ENCODE results near the gene PEX1. TPM values are rescaled to one million over a fixed set of nuclear protein-coding genes. Genes with fewer than 3 reads are reported as not detected.

PEX1 gene
- total and polyA plus RNA-seq, 2 of the 13 experiments (the other 11 are each of a cell fraction or from before 2014, with no cell fraction given): 16.6 to 22.4 TPM

DNA sequence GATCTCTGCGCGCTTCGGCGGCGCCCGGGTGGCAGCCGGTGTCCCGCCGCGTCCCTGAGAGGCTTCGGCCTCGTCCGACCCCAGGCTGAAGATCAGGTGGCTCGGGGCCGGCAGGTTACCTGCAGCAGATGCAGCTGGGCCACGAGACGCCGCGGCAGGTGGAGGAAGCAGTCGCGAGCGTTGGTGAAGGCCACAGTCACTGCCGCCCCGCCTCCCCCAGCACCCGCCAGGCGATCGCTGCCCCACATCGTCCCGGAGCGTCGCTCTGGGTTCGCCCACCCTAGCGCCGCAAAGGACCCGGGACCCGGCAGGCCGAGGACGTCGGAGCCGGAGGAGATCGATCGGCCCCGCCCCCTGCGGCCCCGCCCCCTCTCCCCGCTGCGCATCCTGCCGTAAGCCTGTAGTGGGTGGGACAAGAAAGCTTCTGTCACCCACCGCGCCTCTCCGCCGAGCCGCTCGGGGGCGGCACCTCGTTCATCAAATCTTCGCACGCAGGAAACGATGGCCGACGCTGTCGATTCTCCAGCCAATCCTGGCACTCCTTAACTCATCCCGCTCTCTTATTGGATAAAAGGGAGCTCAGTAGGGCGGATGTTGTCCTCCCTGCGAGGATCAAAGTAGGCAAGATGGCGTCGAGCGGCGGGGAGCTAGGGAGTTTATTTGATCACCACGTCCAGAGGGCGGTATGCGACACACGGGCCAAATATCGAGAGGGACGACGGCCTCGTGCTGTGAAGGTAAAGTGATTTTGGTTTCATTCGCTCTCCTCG lies at the start of gene PEX1, which contains the start of gene RBM48 (continued):
- peak; percentile 79 for TF ChIP-seq ZNF772 (CRISPR knock-in tag; IDR thresholded peaks at IDR 0.05)
- peak; percentile 79; the same call in 1 of the 2 replicates for TF ChIP-seq ZNF782 (CRISPR knock-in tag; IDR thresholded peaks at IDR 0.05; ENCODE audit: borderline replicate concordance)
- no peak for TF ChIP-seq ADNP (CRISPR knock-in tag; IDR thresholded peaks at IDR 0.05)
- TF ChIP-seq HNRNPLL (IDR thresholded peaks at IDR 0.05; ENCODE audit: low read depth, low read length, poor library complexity, severe bottlenecking): peak; percentile 47
- TF ChIP-seq, protein P1, sequence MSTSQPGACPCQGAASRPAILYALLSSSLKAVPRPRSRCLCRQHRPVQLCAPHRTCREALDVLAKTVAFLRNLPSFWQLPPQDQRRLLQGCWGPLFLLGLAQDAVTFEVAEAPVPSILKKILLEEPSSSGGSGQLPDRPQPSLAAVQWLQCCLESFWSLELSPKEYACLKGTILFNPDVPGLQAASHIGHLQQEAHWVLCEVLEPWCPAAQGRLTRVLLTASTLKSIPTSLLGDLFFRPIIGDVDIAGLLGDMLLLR (CRISPR knock-in tag; IDR thresholded peaks at IDR 0.05): no peak; the same call in 1 of the 2 replicates
- no peak for TF ChIP-seq ZNF83 (CRISPR knock-in tag; IDR thresholded peaks at IDR 0.05; ENCODE audit: borderline replicate concordance)
- TF ChIP-seq, protein P2, sequence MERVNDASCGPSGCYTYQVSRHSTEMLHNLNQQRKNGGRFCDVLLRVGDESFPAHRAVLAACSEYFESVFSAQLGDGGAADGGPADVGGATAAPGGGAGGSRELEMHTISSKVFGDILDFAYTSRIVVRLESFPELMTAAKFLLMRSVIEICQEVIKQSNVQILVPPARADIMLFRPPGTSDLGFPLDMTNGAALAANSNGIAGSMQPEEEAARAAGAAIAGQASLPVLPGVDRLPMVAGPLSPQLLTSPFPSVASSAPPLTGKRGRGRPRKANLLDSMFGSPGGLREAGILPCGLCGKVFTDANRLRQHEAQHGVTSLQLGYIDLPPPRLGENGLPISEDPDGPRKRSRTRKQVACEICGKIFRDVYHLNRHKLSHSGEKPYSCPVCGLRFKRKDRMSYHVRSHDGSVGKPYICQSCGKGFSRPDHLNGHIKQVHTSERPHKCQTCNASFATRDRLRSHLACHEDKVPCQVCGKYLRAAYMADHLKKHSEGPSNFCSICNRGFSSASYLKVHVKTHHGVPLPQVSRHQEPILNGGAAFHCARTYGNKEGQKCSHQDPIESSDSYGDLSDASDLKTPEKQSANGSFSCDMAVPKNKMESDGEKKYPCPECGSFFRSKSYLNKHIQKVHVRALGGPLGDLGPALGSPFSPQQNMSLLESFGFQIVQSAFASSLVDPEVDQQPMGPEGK (CRISPR knock-in tag; IDR thresholded peaks at IDR 0.05): peak; percentile 47
- TF ChIP-seq ZNF879 (CRISPR knock-in tag; IDR thresholded peaks at IDR 0.05): no peak
- peak; percentile 94 for TF ChIP-seq KMT2B (CRISPR knock-in tag; IDR thresholded peaks at IDR 0.05)
- TF ChIP-seq SOX13 (IDR thresholded peaks at IDR 0.05): no peak; the same call in 1 of the 2 replicates
- no peak for TF ChIP-seq SOX13 (CRISPR knock-in tag; conservative IDR thresholded peaks at IDR 0.05 in 1 of 2, IDR thresholded peaks at IDR 0.05 in 1 of 2)
- TF ChIP-seq HDAC1 (CRISPR knock-in tag; IDR thresholded peaks at IDR 0.05): peak; percentile 99
- no peak for TF ChIP-seq IRX3 (CRISPR knock-in tag; IDR thresholded peaks at IDR 0.05; ENCODE audit: borderline replicate concordance, low read depth)
- TF ChIP-seq ZNF468 (CRISPR knock-in tag; IDR thresholded peaks at IDR 0.05): no peak
- peak; percentile 40; the same call in 1 of the 2 replicates for TF ChIP-seq ZKSCAN1 (IDR thresholded peaks at IDR 0.05; ENCODE audit: low read length)
- TF ChIP-seq TGIF2 (CRISPR knock-in tag; IDR thresholded peaks at IDR 0.05): no peak; the same call in 1 of the 2 replicates
- TF ChIP-seq MZF1 (CRISPR knock-in tag; IDR thresholded peaks at IDR 0.05; ENCODE audit: borderline replicate concordance): no peak
- TF ChIP-seq NR2F2 (IDR thresholded peaks at IDR 0.05; ENCODE audit: borderline replicate concordance, low read depth): no peak; the same call in 1 of the 2 replicates
- peak; percentile 94 for TF ChIP-seq FOXK2 (IDR thresholded peaks at IDR 0.05)
- peak; percentile 44 for TF ChIP-seq FOSL2 (CRISPR knock-in tag; IDR thresholded peaks at IDR 0.05)
- TF ChIP-seq, protein P3, sequence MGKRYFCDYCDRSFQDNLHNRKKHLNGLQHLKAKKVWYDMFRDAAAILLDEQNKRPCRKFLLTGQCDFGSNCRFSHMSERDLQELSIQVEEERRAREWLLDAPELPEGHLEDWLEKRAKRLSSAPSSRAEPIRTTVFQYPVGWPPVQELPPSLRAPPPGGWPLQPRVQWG (CRISPR knock-in tag; IDR thresholded peaks at IDR 0.05; ENCODE audit: borderline replicate concordance, low read depth): no peak
- TF ChIP-seq TBX2 (CRISPR knock-in tag; IDR thresholded peaks at IDR 0.05; ENCODE audit: borderline replicate concordance): peak; percentile 77; the same call in 1 of the 2 replicates
- no peak for TF ChIP-seq SRSF9 (IDR thresholded peaks at IDR 0.05; ENCODE audit: borderline replicate concordance, insufficient read depth, low read depth, low read length, poor library complexity, severe bottlenecking)
- TF ChIP-seq DPF2 (CRISPR knock-in tag; IDR thresholded peaks at IDR 0.05; ENCODE audit: borderline replicate concordance, low read depth): no peak
- peak; percentile 59 to 92 for TF ChIP-seq POLR2A (IDR thresholded peaks at IDR 0.05; ENCODE audit: insufficient read depth in 1 of 2, low read depth in 2 of 2, low read length in 2 of 2)
- no peak for TF ChIP-seq KLF9 (CRISPR knock-in tag; IDR thresholded peaks at IDR 0.05; ENCODE audit: low read depth)
- no peak for TF ChIP-seq EHMT2 (IDR thresholded peaks at IDR 0.05; ENCODE audit: borderline replicate concordance, low read depth, low read length)
- 0 out of 2 replicates have a peak, but pooled peaks have one; percentile 42 for TF ChIP-seq NFKB2 (CRISPR knock-in tag; IDR thresholded peaks at IDR 0.05; ENCODE audit: borderline replicate concordance)
- 0 out of 2 replicates have a peak, but pooled peaks have one; percentile 82 for TF ChIP-seq NFATC3 (CRISPR knock-in tag; IDR thresholded peaks at IDR 0.05)
